CD14-positive monocyte (primary cell): ENCODE results near the gene ZNF284. TPM values are rescaled to one million over a fixed set of nuclear protein-coding genes. Genes with fewer than 3 reads are reported as not detected.
A peak's percentile ranks its signal among the peaks of the same experiment; 100 is the strongest.

Experiments used
- DNase-seq, 3 donors: peaks; one replicate each; pipeline ENCODE4 v3.0.0-alpha.2; 2011 to 2022
- H2AFZ ChIP-seq: 2 replicates; pipeline ENCODE4 v1.6.0; 2012; ENCODE audit warnings: mild to moderate bottlenecking, low read depth, low read length, inconsistent platforms; ENCODE audit not compliant: insufficient read depth, poor library complexity, severe bottlenecking
- H3K27ac ChIP-seq, 2 donors: 1 replicate in 1 of 2; 2 replicates in 1 of 2; pipeline ENCODE4 v1.5.1; 2012 to 2013; ENCODE audit warnings: low read length in 2 of 2, control low read depth in 1 of 2, inconsistent platforms in 1 of 2, low read depth in 1 of 2, mild to moderate bottlenecking in 1 of 2
- H3K27me3 ChIP-seq, 2 donors: one replicate each; pipeline versions ENCODE4 v1.6.0 to v1.6.1; 2011 to 2013; ENCODE audit warnings: low read length in 2 of 2; ENCODE audit not compliant: control insufficient read depth in 2 of 2, insufficient read depth in 2 of 2
- H3K36me3 ChIP-seq, 2 donors: replicated peaks in 1 of 2; 1 replicate in 1 of 2; 2 replicates in 1 of 2; pipeline versions ENCODE4 v1.5.1 to v1.6.1; 2012 to 2013; ENCODE audit warnings: low read length in 2 of 2, control low read depth in 1 of 2, inconsistent platforms in 1 of 2, mild to moderate bottlenecking in 1 of 2; ENCODE audit not compliant: insufficient read depth in 2 of 2, control insufficient read depth in 1 of 2
- H3K4me1 ChIP-seq, 2 donors: 1 replicate in 1 of 2; 2 replicates in 1 of 2; pipeline versions ENCODE4 v1.5.1 to v1.6.1; 2012 to 2013; ENCODE audit warnings: low read length in 2 of 2, control low read depth in 1 of 2, inconsistent platforms in 1 of 2, mild to moderate bottlenecking in 1 of 2, moderate library complexity in 1 of 2; ENCODE audit not compliant: insufficient read depth in 2 of 2, control insufficient read depth in 1 of 2
- H3K4me2 ChIP-seq: replicated peaks from 2 replicates; pipeline ENCODE3; 2012; ENCODE audit warnings: low read length, moderate library complexity, mild to moderate bottlenecking; ENCODE audit not compliant: poor library complexity, severe bottlenecking; ENCODE audit errors: extremely low read depth
- H3K4me3 ChIP-seq, 3 experiments: fragments of 200-600 bp in 1 of 3; sonication (generic) in 1 of 3; replicated peaks in 1 of 3; 1 replicate in 2 of 3; 2 replicates in 1 of 3; pipeline ENCODE4 v1.5.1; 2011 to 2013; ENCODE audit warnings: low read length in 3 of 3, mild to moderate bottlenecking in 3 of 3, control low read depth in 2 of 3, low read depth in 2 of 3, inconsistent platforms in 1 of 3, moderate library complexity in 1 of 3
- H3K79me2 ChIP-seq: 2 replicates; pipeline ENCODE4 v1.6.0; 2012; ENCODE audit warnings: mild to moderate bottlenecking, control low read depth, inconsistent platforms, low read length, moderate library complexity; ENCODE audit not compliant: insufficient read depth
- H3K9ac ChIP-seq: 2 replicates; pipeline ENCODE4 v1.6.0; 2017; ENCODE audit warnings: low read length, mild to moderate bottlenecking; ENCODE audit not compliant: insufficient read depth, poor library complexity, severe bottlenecking
- H3K9me3 ChIP-seq, 2 donors: replicated peaks in 1 of 2; 1 replicate in 1 of 2; 2 replicates in 1 of 2; pipeline versions ENCODE4 v1.5.1 to v1.6.1; 2012 to 2013; ENCODE audit warnings: low read length in 2 of 2, control low read depth in 1 of 2; ENCODE audit not compliant: control insufficient read depth in 1 of 2, insufficient read depth in 1 of 2
- H4K20me1 ChIP-seq: 2 replicates; pipeline ENCODE4 v1.6.0; 2012; ENCODE audit warnings: mild to moderate bottlenecking, low read length, control low read depth, moderate library complexity; ENCODE audit not compliant: insufficient read depth
- H3K27ac Mint-ChIP-seq, 7 donors: one replicate each; pipeline ENCODE4 v1.8.0; 2020; ENCODE audit warnings: mild to moderate bottlenecking in 7 of 7, mixed read lengths in 7 of 7, moderate library complexity in 6 of 7, inconsistent platforms in 2 of 7
- H3K27me3 Mint-ChIP-seq, 3 donors: one replicate each; pipeline ENCODE4 v1.8.0; 2021 to 2022; ENCODE audit warnings: low read depth in 3 of 3, mild to moderate bottlenecking in 3 of 3, mixed read lengths in 3 of 3, moderate library complexity in 3 of 3, inconsistent platforms in 1 of 3
- H3K36me3 Mint-ChIP-seq, 2 donors: one replicate each; pipeline ENCODE4 v1.8.0; 2020; ENCODE audit warnings: mixed read lengths in 2 of 2, inconsistent platforms in 1 of 2, mild to moderate bottlenecking in 1 of 2
- H3K4me1 Mint-ChIP-seq: one replicate; pipeline ENCODE4 v1.8.0; 2020; ENCODE audit warnings: mild to moderate bottlenecking, mixed read lengths
- H3K4me3 Mint-ChIP-seq, 2 donors: one replicate each; pipeline ENCODE4 v1.8.0; 2020; ENCODE audit warnings: mild to moderate bottlenecking in 2 of 2, mixed read lengths in 2 of 2, moderate library complexity in 1 of 2
- H3K9me3 Mint-ChIP-seq, 7 donors: one replicate each; pipeline ENCODE4 v1.8.0; 2020 to 2022; ENCODE audit warnings: mixed read lengths in 7 of 7, mild to moderate bottlenecking in 6 of 7, moderate library complexity in 6 of 7, inconsistent platforms in 2 of 7
- WGBS: methylation state at CpG from one replicate; pipeline ENCODE4 v1.1.5; 2013; ENCODE audit warnings: missing lambda C conversion rate; ENCODE audit not compliant: insufficient coverage; 5-methylcytosine and 5-hydroxymethylcytosine counted together
- intact Hi-C, 2 donors: fragments of 100-400 bp; cut with micrococcal nuclease; formaldehyde crosslinking; loops; one replicate each; pipeline versions ENCODE4 v1.15.0 to v1.15.1; 2023
- polyA plus RNA-seq, 3 donors: library from polyadenylated mRNA; depleted of rRNA in 1 of 3; unstranded in 2 of 3; stranded (reverse) in 1 of 3; fragments of 300-500 nt in 2 of 3; fragments of >200 nt in 1 of 3; fragmentation: Illumina TruSeq in 2 of 3; gene quantifications; 1 replicate in 2 of 3; 2 replicates in 1 of 3; pipeline ENCODE4 v1.2.3, GENCODE V29; 2012 to 2021
- TF ChIP-seq, protein P1 (sequence below): fragments of 200-600 bp; IDR thresholded peaks from one replicate; pipeline ENCODE4 v1.8.0; 2022; ENCODE audit warnings: antibody characterized with exemption, mild to moderate bottlenecking

Gene ZNF284
- polyA plus RNA-seq, 3 donors = 0.04 to 1.3 (median 0.13) TPM

DNA sequence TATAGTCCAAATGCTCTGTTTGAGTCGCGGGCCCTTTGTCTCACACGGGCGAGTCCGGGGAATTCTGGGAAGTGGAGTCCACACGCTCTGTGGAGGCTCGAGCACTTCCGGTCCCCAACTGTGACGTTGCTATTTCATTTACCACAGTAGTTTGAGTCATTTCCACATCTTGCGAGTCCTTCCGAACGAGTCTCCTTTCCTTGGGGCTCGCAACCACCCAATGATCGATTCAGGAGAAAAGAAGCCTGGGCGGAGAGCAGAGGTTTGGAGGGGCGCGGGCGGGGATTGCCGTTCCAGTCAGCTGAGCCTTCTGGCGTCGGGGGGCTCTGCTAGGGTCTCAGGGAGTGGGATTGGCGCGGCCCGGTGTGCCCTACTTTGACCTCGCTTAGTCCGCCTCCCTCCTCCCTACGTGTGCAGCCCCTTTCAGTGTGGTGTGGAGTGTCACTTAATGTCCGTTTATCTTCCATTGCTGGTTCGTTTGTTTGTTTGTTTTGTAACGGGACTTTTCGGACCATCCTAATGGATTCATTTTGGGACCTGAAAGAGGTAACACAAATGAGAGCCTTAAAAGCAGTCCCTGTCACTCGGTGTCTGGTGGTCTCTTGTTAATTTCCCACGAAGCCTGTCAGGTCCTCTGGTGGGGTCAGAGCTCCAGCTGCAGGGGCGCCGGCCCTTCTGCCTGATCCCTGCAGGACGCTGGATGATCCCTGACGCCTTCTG is 46.6 kb upstream of the ZNF284 start, which contains the start of gene ZNF222:
Gene ZNF222, plus strand, starts transcription at position 163 of the 720 bp plus-strand sequence. Its CDS starts 58 bp downstream, at position 221.
- no peaks in the 10 kb centered on the region for H3K79me2 ChIP-seq
- H3K36me3 Mint-ChIP-seq = peaks cover 31 to 34% of the 10 kb centered on the region in 2 donors
- TF ChIP-seq, protein P1, sequence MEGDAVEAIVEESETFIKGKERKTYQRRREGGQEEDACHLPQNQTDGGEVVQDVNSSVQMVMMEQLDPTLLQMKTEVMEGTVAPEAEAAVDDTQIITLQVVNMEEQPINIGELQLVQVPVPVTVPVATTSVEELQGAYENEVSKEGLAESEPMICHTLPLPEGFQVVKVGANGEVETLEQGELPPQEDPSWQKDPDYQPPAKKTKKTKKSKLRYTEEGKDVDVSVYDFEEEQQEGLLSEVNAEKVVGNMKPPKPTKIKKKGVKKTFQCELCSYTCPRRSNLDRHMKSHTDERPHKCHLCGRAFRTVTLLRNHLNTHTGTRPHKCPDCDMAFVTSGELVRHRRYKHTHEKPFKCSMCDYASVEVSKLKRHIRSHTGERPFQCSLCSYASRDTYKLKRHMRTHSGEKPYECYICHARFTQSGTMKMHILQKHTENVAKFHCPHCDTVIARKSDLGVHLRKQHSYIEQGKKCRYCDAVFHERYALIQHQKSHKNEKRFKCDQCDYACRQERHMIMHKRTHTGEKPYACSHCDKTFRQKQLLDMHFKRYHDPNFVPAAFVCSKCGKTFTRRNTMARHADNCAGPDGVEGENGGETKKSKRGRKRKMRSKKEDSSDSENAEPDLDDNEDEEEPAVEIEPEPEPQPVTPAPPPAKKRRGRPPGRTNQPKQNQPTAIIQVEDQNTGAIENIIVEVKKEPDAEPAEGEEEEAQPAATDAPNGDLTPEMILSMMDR = no peak
- no peaks in the 10 kb centered on the region for H3K27me3 ChIP-seq
- H3K9ac ChIP-seq = peak within 1 kb of the TSS; percentile 77
- DNase-seq = peak; percentile 81 to 91 (median 88)
- H4K20me1 ChIP-seq = no peaks in the 10 kb centered on the region
- peaks cover 13 to 15% of the 10 kb centered on the region in 2 donors for H3K4me1 ChIP-seq
- H3K9me3 Mint-ChIP-seq = peaks cover 17 to 57% (median 36%) of the 10 kb centered on the region in 7 donors
- H3K27ac ChIP-seq = peak within 1 kb of the TSS; percentile 34 to 88
- intact Hi-C loops = loop anchor here in 1 of 2 donors (1.0 to 2.0 kb wide), 2 partner anchors 23 to 69 kb away; partner anchors contain the start of genes ZNF224 and ZNF230
- H3K4me1 Mint-ChIP-seq = peaks cover 17% of the 10 kb centered on the region
- H3K9me3 ChIP-seq = peaks cover 11 to 43% of the 10 kb centered on the region in 2 donors
- H3K27ac Mint-ChIP-seq = peak within 1 kb of the TSS; percentile 80 to 94 (median 85)
- peak within 1 kb of the TSS; percentile 97 to 98 for H3K4me3 Mint-ChIP-seq
- peaks cover 24 to 38% of the 10 kb centered on the region in 2 donors for H3K36me3 ChIP-seq
- peak within 1 kb of the TSS; percentile 97 for H3K4me2 ChIP-seq
- H3K27me3 Mint-ChIP-seq = peaks cover 1 to 4% (median 2%) of the 10 kb centered on the region in 3 donors
- 7% methylated on average over 23 of the region's 37 CpGs for WGBS
- H3K4me3 ChIP-seq = peak within 1 kb of the TSS; percentile 77 to 98 (median 78)
- H2AFZ ChIP-seq = peak within 1 kb of the TSS; percentile 99

DNA sequence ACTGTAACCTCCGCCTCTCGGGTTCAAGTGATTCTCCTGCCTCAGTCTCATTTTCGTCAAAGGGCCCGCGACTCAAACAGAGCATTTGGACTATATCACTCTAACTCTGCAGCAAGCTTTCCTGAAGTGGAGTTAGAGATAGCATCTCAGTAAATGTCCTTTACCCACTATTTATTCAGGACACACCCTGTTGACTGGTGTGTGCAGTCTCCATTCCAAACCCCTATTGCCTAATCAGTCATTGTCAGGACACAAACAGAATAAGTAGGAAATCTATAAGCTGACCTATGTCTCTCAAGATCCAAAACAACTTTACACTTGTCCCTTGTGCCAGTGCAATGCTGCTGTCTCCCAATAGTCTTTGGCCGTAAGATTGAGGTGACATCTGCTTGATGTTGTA is 45.3 kb upstream of the ZNF284 start:
- no peak overlapping the region for H3K4me2 ChIP-seq
- H2AFZ ChIP-seq = no peak overlapping the region
- H3K4me3 ChIP-seq = no peak overlapping the region
- Mint-ChIP-seq H3K27me3 (peaks cover 0 to 4% (median 1%) of the 10 kb centered on the region in 3 donors), H3K4me3 (no peak overlapping the region), H3K27ac (no peak overlapping the region), H3K36me3 (peaks cover 40 to 46% of the 10 kb centered on the region in 2 donors), H3K9me3 (peaks cover 27 to 61% (median 41%) of the 10 kb centered on the region in 7 donors), H3K4me1 (peaks cover 17% of the 10 kb centered on the region)
- no peak overlapping the region for H3K9ac ChIP-seq
- no peak for DNase-seq
- peaks cover 32 to 51% of the 10 kb centered on the region in 2 donors for H3K36me3 ChIP-seq
- H3K79me2 ChIP-seq = no peaks in the 10 kb centered on the region
- WGBS = 100% methylated on average over 1 of the region's 6 CpGs
- TF ChIP-seq, protein P1 = no peak
- peaks cover 13 to 15% of the 10 kb centered on the region in 2 donors for H3K4me1 ChIP-seq
- intact Hi-C loops = no loop called here
- H4K20me1 ChIP-seq = no peaks in the 10 kb centered on the region
- H3K27ac ChIP-seq = no peak overlapping the region
- peaks cover 20 to 49% of the 10 kb centered on the region in 2 donors for H3K9me3 ChIP-seq
- no peaks in the 10 kb centered on the region for H3K27me3 ChIP-seq
